K562 (cell line): ENCODE measurements around the gene NFIC. TPM values are rescaled to one million over a fixed set of nuclear protein-coding genes. Genes with fewer than 3 reads are reported as not detected.

Experiments
- ARID4B ChIP-seq: sonication (generic); formaldehyde crosslinking; IDR thresholded peaks from 2 replicates; pipeline ENCODE4 v1.8.0; 2022; ENCODE audit warnings: mild to moderate bottlenecking, missing genetic modification reagents
- BCL6 ChIP-seq: fragments of 250-450 bp; sonication (Bioruptor Pico); IDR thresholded peaks from 2 replicates; pipeline ENCODE4 v1.4.0; 2020
- ELF4 ChIP-seq: fragments of 450-650 bp; formaldehyde crosslinking; IDR thresholded peaks from 2 replicates; pipeline ENCODE4 v1.4.0; 2022; ENCODE audit warnings: missing genetic modification characterization
- GATAD2B ChIP-seq: fragments of 450-650 bp; IDR thresholded peaks from 2 replicates; pipeline ENCODE4 v1.6.1; 2017; ENCODE audit warnings: mild to moderate bottlenecking, borderline replicate concordance
- GTF2A2 ChIP-seq: IDR thresholded peaks from 2 replicates; pipeline ENCODE4 v1.6.1; 2016; ENCODE audit warnings: mild to moderate bottlenecking, missing genetic modification characterization, missing compliant biosample characterization
- HDAC1 ChIP-seq, 2 experiments: fragments of 450-650 bp; IDR thresholded peaks; 2 replicates each; pipeline ENCODE4 v1.6.1; 2016 to 2017; ENCODE audit warnings: inconsistent platforms in 1 of 2, mild to moderate bottlenecking in 1 of 2, moderate library complexity in 1 of 2
- POLR2B ChIP-seq: fragments of 450-650 bp; IDR thresholded peaks from 2 replicates; pipeline ENCODE4 v1.6.1; 2018; ENCODE audit warnings: low read depth; ENCODE audit not compliant: partially characterized antibody
- POLR3G ChIP-seq: IDR thresholded peaks from 2 replicates; pipeline ENCODE4 v1.6.1; 2011; ENCODE audit not compliant: insufficient read length, insufficient replicate concordance; ENCODE audit errors: extremely low read depth
- PTBP1 ChIP-seq: fragments of 200-400 bp; formaldehyde crosslinking; IDR thresholded peaks from 2 replicates; pipeline ENCODE4 v1.6.1; 2017; ENCODE audit warnings: low read depth, low read length
- SUPT5H ChIP-seq: fragments of 450-650 bp; IDR thresholded peaks from 2 replicates; pipeline ENCODE4 v1.6.1; 2016
- TBL1XR1 ChIP-seq, 2 experiments: IDR thresholded peaks; 2 replicates each; pipeline ENCODE4 v1.6.1; 2012; ENCODE audit warnings: improper control_type of control experiment in 2 of 2, low read length in 2 of 2, mild to moderate bottlenecking in 1 of 2
- ZNF57 ChIP-seq: fragments of 450-650 bp; formaldehyde crosslinking; IDR thresholded peaks from 2 replicates; pipeline ENCODE4 v1.4.0; 2020; ENCODE audit warnings: mild to moderate bottlenecking, moderate library complexity
- ZNF589 ChIP-seq: fragments of 200-800 bp; sonication (Bioruptor generic); IDR thresholded peaks from 2 replicates; pipeline ENCODE4 v1.6.1; 2016; ENCODE audit warnings: low read depth, missing genetic modification characterization, missing compliant biosample characterization
- ZNF77 ChIP-seq: fragments of 250-450 bp; sonication (Bioruptor Pico); IDR thresholded peaks from 2 replicates; pipeline ENCODE4 v1.5.0; 2020
- polyA plus RNA-seq, 8 experiments: library from polyadenylated mRNA; depleted of rRNA in 4 of 8; stranded (reverse) in 5 of 8; unstranded in 3 of 8; fragments of >200 nt; fragmentation: Nextera tagmentation in 2 of 8; fragmentation: Illumina TruSeq in 1 of 8; extraction: Ambion mirVana in 2 of 8; extraction: Trizol in 1 of 8; gene quantifications; 2 replicates each; pipeline versions ENCODE4 v1.2.1 to v1.2.3, GENCODE V29; 2011 to 2014; ENCODE audit warnings: inconsistent platforms in 1 of 8, missing spikeins in 1 of 8
- total RNA-seq, 7 experiments: library from RNA; depleted of rRNA in 6 of 7; stranded (reverse); fragments of >200 nt in 6 of 7; fragmentation: Illumina TruSeq in 2 of 7; extraction: Trizol in 2 of 7; gene quantifications; 2 replicates each; pipeline versions ENCODE4 v1.2.1 to v1.2.3, GENCODE V29; 2011 to 2021; ENCODE audit warnings: low replicate concordance in 1 of 7
- TF ChIP-seq, protein P1 (sequence below): fragments of 450-650 bp; IDR thresholded peaks from 2 replicates; pipeline ENCODE4 v1.6.1; 2016; ENCODE audit warnings: low read depth

The NFIC gene
- total and polyA plus RNA-seq, 9 of the 15 experiments (the other 6 are each of a cell fraction or from before 2014, with no cell fraction given) = 0.71 to 62.1 (median 6.9) TPM

GRCh38 chr19:3365836-3366752, at the start of gene NFIC (continued):
- TF ChIP-seq, protein P1, sequence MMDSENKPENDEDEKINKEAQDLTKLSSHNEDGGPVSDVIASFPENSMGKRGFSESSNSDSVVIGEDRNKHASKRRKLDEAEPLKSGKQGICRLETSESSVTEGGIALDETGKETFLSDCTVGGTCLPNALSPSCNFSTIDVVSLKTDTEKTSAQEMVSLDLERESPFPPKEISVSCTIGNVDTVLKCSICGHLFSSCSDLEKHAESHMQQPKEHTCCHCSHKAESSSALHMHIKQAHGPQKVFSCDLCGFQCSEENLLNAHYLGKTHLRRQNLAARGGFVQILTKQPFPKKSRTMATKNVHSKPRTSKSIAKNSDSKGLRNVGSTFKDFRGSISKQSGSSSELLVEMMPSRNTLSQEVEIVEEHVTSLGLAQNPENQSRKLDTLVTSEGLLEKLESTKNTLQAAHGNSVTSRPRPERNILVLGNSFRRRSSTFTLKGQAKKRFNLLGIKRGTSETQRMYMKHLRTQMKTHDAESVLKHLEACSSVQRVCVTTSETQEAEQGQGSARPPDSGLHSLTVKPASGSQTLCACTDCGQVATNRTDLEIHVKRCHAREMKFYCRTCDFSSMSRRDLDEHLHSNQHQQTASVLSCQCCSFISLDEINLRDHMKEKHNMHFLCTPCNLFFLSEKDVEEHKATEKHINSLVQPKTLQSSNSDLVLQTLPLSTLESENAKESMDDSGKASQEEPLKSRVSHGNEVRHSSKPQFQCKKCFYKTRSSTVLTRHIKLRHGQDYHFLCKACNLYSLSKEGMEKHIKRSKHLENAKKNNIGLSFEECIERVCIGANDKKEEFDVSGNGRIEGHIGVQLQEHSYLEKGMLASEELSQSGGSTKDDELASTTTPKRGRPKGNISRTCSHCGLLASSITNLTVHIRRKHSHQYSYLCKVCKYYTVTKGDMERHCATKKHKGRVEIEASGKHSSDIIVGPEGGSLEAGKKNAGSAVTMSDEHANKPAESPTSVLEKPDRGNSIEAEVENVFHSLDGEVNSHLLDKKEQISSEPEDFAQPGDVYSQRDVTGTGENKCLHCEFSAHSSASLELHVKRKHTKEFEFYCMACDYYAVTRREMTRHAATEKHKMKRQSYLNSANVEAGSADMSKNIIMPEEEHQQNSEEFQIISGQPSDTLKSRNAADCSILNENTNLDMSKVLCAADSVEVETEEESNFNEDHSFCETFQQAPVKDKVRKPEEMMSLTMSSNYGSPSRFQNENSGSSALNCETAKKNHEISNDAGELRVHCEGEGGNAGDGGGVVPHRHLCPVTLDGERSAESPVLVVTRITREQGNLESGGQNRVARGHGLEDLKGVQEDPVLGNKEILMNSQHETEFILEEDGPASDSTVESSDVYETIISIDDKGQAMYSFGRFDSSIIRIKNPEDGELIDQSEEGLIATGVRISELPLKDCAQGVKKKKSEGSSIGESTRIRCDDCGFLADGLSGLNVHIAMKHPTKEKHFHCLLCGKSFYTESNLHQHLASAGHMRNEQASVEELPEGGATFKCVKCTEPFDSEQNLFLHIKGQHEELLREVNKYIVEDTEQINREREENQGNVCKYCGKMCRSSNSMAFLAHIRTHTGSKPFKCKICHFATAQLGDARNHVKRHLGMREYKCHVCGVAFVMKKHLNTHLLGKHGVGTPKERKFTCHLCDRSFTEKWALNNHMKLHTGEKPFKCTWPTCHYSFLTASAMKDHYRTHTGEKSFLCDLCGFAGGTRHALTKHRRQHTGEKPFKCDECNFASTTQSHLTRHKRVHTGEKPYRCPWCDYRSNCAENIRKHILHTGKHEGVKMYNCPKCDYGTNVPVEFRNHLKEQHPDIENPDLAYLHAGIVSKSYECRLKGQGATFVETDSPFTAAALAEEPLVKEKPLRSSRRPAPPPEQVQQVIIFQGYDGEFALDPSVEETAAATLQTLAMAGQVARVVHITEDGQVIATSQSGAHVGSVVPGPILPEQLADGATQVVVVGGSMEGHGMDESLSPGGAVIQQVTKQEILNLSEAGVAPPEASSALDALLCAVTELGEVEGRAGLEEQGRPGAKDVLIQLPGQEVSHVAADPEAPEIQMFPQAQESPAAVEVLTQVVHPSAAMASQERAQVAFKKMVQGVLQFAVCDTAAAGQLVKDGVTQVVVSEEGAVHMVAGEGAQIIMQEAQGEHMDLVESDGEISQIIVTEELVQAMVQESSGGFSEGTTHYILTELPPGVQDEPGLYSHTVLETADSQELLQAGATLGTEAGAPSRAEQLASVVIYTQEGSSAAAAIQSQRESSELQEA = peak; percentile 36; the same call in 1 of the 2 replicates
- TF ChIP-seq ELF4 = 0 out of 2 replicates have a peak, but pooled peaks have one; percentile 74
- TF ChIP-seq ARID4B = no peak
- no peak; the same call in 1 of the 2 replicates for TF ChIP-seq ZNF589
- TF ChIP-seq TBL1XR1 (IDR thresholded peaks at IDR 0.05; ENCODE audit: low read length in 2 of 2) = 0 out of 4 replicates have a peak, but pooled peaks of 1 of the 2 experiments have one; percentile 42
- no peak for TF ChIP-seq POLR3G
- peak; percentile 71 for TF ChIP-seq POLR2B
- TF ChIP-seq SUPT5H = peak; percentile 63; the same call in 1 of the 2 replicates
- TF ChIP-seq PTBP1 = no peak
- no peak for TF ChIP-seq GATAD2B
- no peak for TF ChIP-seq GTF2A2
- TF ChIP-seq ZNF77 (CRISPR knock-in tag) = no peak
- no peak for TF ChIP-seq BCL6 (CRISPR knock-in tag)
- TF ChIP-seq ZNF57 (CRISPR knock-in tag) = no peak
- TF ChIP-seq HDAC1 (IDR thresholded peaks at IDR 0.05) = peak; percentile 64 to 81; a peak in 3 of 4 replicates
